Pancreas (tissue), 10 donors: ENCODE results near the gene PPP1R3E. TPM values are rescaled to one million over a fixed set of nuclear protein-coding genes. Genes with fewer than 3 reads are reported as not detected.

Experiments used
- ATAC-seq, 4 donors: fragments of 200-7000 bp; cut with Tn5 transposase; one replicate each; pipeline versions ENCODE4 v1.8.0 to v1.9.1; 2020; ENCODE audit warnings: mild to moderate bottlenecking in 4 of 4, moderate library complexity in 4 of 4
- DNase-seq, 6 donors: peaks; one replicate each; pipeline ENCODE4 v3.0.0-alpha.2; 2020
- FAIRE-seq: peaks from 2 replicates; lab custom pipeline; 2012; peaks lifted over from hg19 to GRCh38; lab: Jason Lieb, UNC
- H3K27ac ChIP-seq, 4 donors: fragments of 200-600 bp; sonication (generic); 1 replicate in 3 of 4; 2 replicates in 1 of 4; pipeline versions ENCODE4 v1.5.0 to v1.8.0; 2020
- H3K27me3 ChIP-seq, 4 donors: fragments of 200-600 bp; one replicate each; pipeline ENCODE4 v1.8.0; 2021
- H3K36me3 ChIP-seq, 3 donors: fragments of 200-600 bp; sonication (generic) in 1 of 3; one replicate each; pipeline versions ENCODE4 v1.5.0 to v1.8.0; 2020 to 2021
- H3K4me1 ChIP-seq, 3 donors: fragments of 200-600 bp; one replicate each; pipeline ENCODE4 v1.8.0; 2021
- H3K4me3 ChIP-seq, 4 donors: fragments of 200-600 bp; sonication (generic) in 2 of 4; one replicate each; pipeline versions ENCODE4 v1.5.0 to v1.8.0; 2020 to 2021
- H3K9me3 ChIP-seq, 4 donors: fragments of 200-600 bp; one replicate each; pipeline ENCODE4 v1.8.0; 2021
- CTCF ChIP-seq, 4 donors: fragments of 200-600 bp; sonication (generic) in 3 of 4; IDR thresholded peaks; one replicate each; pipeline versions ENCODE4 v1.5.0 to v1.8.0; 2021; ENCODE audit warnings: antibody characterized with exemption in 4 of 4
- WGBS, 2 donors: extraction: QIAGEN DNeasy Blood & Tissue Kit; methylation state at CpG; one replicate each; pipeline ENCODE4 v1.1.7; 2013; 5-methylcytosine and 5-hydroxymethylcytosine counted together
- intact Hi-C, 3 donors: fragments of 100-400 bp; cut with DNase I; formaldehyde crosslinking; loops; one replicate each; pipeline versions ENCODE4 v1.11.1 to v1.14.2; 2022
- polyA plus RNA-seq, 2 donors: library from polyadenylated mRNA; stranded (reverse); fragments of 200-250 nt; gene quantifications; one replicate each; pipeline ENCODE4 v1.2.3, GENCODE V29; 2013
- total RNA-seq, 6 donors: library from RNA; stranded (reverse); fragmentation: NEBNext Ultra II Directional in 4 of 6; extraction: Animal tissue kit (Norgen Biotek cat#: 25700) in 4 of 6; gene quantifications; one replicate each; pipeline versions ENCODE4 v1.2.1 to v1.2.4, GENCODE V29; 2021 to 2023
- donor health status: healthy with polysubstance abuse.
- donor health status: DM: no; HTN: no; CAD: no; lungs with moderate emphysema.
- donor health status: DM: no; HTN: no; CAD: no.
- donor health status: control.
- donor health status: control.
- donor health status: Bipolar disorder and iron deficiency.
- donor health status: DM: yes; HTN: yes; CAD: no.
- donor health status: DM: no; HTN: no; CAD: no.
- donor health status: DM: no; HTN: no; CAD: no.
- donor health status: DM: yes; HTN: yes; CAD: no.

The PPP1R3E gene
- total and polyA plus RNA-seq, 8 donors: 4.1 to 25.9 (median 8.1) TPM

- TF ChIP-seq CTCF (IDR thresholded peaks at IDR 0.05): no peak
- no peaks in the 10 kb centered on the region for H3K27me3 ChIP-seq
- no peaks in the 10 kb centered on the region for H3K9me3 ChIP-seq
- intact Hi-C loops: loop anchor here in 1 of 3 donors (5.0 kb wide), 2 partner anchors 52 to 142 kb away; partner anchors contain the start of genes CMTM5 and NGDN
- no peak overlapping the region for H3K4me3 ChIP-seq
- no peak for DNase-seq
- no peak for ATAC-seq
- WGBS, 2 donors: 83 to 86% methylated on average over 7 of the region's 7 CpGs
- H3K27ac ChIP-seq: no peak overlapping the region
- peaks cover 0 to 26% (median 13%) of the 10 kb centered on the region in 3 donors for H3K36me3 ChIP-seq
- no peak for FAIRE-seq
- H3K4me1 ChIP-seq: peaks cover 4 to 20% (median 9%) of the 10 kb centered on the region in 3 donors
Observed at GRCh38 chr14:23324993-23325392, 22.3 kb upstream of the PPP1R3E start.

- Histone ChIP-seq H3K27ac (no peak overlapping the region), H3K4me1 (peaks cover 4 to 20% (median 9%) of the 10 kb centered on the region in 3 donors), H3K9me3 (no peaks in the 10 kb centered on the region), H3K36me3 (peaks cover 0 to 26% (median 13%) of the 10 kb centered on the region in 3 donors), H3K4me3 (no peak overlapping the region), H3K27me3 (no peaks in the 10 kb centered on the region)
- ATAC-seq (no peak), FAIRE-seq (no peak), DNase-seq (no peak)
- intact Hi-C loops: no loop called here
- 88 to 91% methylated on average over 2 of the region's 2 CpGs for WGBS, 2 donors
- TF ChIP-seq CTCF (IDR thresholded peaks at IDR 0.05): no peak
Observed at GRCh38 chr14:23324455-23324846, 21.8 kb upstream of the PPP1R3E start.

- H3K36me3 ChIP-seq: peaks cover 0 to 26% (median 13%) of the 10 kb centered on the region in 3 donors
- H3K4me3 ChIP-seq: no peak overlapping the region
- no peak overlapping the region for H3K27ac ChIP-seq
- DNase-seq (peak in 1 of 6 donors; percentile 30), ATAC-seq (no peak), FAIRE-seq (no peak)
- H3K9me3 ChIP-seq: no peaks in the 10 kb centered on the region
- peaks cover 4 to 20% (median 9%) of the 10 kb centered on the region in 3 donors for H3K4me1 ChIP-seq
- WGBS, 2 donors: 82 to 85% methylated on average over 18 of the region's 18 CpGs
- TF ChIP-seq CTCF (IDR thresholded peaks at IDR 0.05): no peak
- intact Hi-C loops: no loop called here
- H3K27me3 ChIP-seq: no peaks in the 10 kb centered on the region
Observed at GRCh38 chr14:23323838-23324454, 21.3 kb upstream of the PPP1R3E start.

- no peak for FAIRE-seq
- 35 to 40% methylated on average over 10 of the region's 10 CpGs for WGBS, 2 donors
- ATAC-seq: no peak
- Histone ChIP-seq H3K4me1 (peaks cover 4 to 15% (median 9%) of the 10 kb centered on the region in 3 donors), H3K4me3 (peak overlapping the region; percentile 76 to 90 (median 86)), H3K27me3 (no peaks in the 10 kb centered on the region), H3K27ac (no peak overlapping the region), H3K36me3 (peaks cover 0 to 26% (median 13%) of the 10 kb centered on the region in 3 donors), H3K9me3 (no peaks in the 10 kb centered on the region)
- no peak for TF ChIP-seq CTCF (IDR thresholded peaks at IDR 0.05)
- DNase-seq: no peak
- intact Hi-C loops: no loop called here
Observed at GRCh38 chr14:23322568-23323517, 20.2 kb upstream of the PPP1R3E start.
